KOPT-K1 (cell line): Measurements from ENCODE around the gene HIP1.
"Not testable (repeated sequence)": the region's sequence is repeated elsewhere in the genome, so short reads cannot be mapped to it uniquely, and the experiment has no call there.

Experiments used
- H3K27ac ChIP-seq: fragments of 200-600 bp; sonication (generic); 2 replicates; pipeline ENCODE4 v1.5.1; 2016; ENCODE audit warnings: antibody characterized with exemption, mild to moderate bottlenecking, low read depth, low read length; ENCODE audit not compliant: poor library complexity, severe bottlenecking
- H3K36me3 ChIP-seq: fragments of 200-600 bp; sonication (generic); 2 replicates; pipeline ENCODE4 v1.5.1; 2017; ENCODE audit warnings: antibody characterized with exemption, mild to moderate bottlenecking, low read length, moderate library complexity; ENCODE audit not compliant: insufficient read depth
- H3K9me3 ChIP-seq: fragments of 200-600 bp; sonication (generic); 2 replicates; pipeline ENCODE4 v1.5.1; 2017; ENCODE audit warnings: antibody characterized with exemption, low read length, mild to moderate bottlenecking; ENCODE audit not compliant: insufficient read depth, poor library complexity, severe bottlenecking

The HIP1 gene

DNA sequence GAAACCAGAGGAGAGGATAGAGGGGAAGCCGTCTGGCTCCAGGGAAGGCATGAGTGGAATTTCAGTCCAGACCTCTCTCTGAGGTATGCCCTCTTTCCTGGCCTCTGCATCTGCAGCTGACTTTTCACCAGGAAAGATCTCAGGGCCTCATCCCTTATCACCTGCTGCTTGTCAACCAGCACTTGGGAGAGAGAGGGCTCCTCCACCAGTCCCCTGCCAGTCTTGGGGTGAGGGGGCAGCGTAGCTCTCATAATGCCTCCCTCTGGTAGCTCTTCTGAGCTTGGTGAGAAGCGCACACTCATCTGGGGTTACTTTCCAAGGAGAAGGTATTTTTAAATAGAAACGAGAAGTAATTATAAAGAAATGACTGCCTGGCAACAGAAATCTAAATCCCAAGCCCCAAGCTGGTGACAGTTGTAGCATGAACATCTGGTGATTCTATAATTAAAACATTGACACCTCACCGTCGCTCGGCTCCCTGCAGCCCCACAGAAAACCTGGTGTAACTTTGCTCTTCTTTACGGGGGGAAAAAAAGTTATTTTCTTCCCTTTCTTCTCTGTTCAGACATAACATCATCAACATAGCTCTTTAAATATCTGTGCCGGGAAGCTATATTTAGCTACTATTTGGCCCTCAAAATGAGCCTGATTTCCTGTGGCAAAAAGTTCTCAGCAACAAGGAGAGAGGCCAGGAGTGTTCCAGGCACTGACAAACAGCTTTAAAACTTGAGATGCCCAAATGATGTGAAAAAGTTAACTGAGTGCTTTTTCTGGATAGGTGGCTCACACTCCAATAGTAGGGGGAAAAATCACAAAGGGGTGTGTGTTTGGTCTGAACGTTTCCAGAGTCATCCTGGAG lies 26.9 kb downstream of the HIP1 start:
- Histone ChIP-seq H3K9me3 (peaks cover 32% of the 10 kb centered on the region), H3K27ac (no peak overlapping the region), H3K36me3 (no peaks in the 10 kb centered on the region)

GRCh38 chr7:75711076-75711475 lies 27.7 kb downstream of the HIP1 start:
- H3K9me3 ChIP-seq, result peaks cover 32% of the 10 kb centered on the region
- H3K36me3 ChIP-seq, result no peaks in the 10 kb centered on the region
- H3K27ac ChIP-seq, result no peak overlapping the region

DNA sequence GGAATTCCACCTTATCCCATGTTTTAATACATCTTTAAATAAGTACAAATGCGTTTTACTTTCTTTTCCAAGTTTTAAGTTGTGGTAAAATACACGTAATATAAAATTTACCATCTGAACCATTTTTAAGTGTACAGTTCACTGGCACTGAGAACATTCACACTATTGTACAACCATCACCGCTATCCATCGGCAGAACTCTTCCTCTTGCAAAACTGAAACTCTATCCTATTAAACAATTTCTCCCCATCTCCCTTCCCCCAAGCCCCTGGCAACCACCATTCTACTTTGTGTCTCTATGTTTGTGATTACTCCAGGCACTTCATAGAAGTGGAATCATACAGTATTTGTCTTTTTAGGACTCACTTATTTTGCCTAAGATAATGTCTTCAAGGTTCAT lies 33.8 kb downstream of the HIP1 start:
- no peaks in the 10 kb centered on the region for H3K36me3 ChIP-seq
- H3K27ac ChIP-seq, result no peak overlapping the region
- peaks cover 20% of the 10 kb centered on the region for H3K9me3 ChIP-seq

DNA sequence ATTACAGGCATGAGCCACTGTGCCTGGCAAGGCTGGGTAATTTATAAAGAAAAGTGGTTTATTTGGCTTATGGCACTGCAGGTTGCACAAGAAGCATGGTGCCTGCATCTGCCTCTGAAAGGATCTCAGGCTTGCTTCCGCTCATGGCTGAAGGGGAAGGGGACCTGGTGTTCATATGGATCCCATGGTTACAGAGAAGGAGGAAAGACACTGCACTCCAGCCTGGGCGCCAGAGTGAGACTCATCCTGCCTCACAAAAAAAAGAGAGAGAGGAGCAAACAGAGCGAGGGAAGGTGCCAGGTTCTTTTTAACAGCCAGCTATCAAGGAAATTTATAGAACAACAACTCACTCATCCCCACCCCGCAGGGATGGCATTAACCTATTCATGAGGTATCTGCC lies 36.2 kb downstream of the HIP1 start:
- Histone ChIP-seq H3K9me3 (no peaks in the 10 kb centered on the region), H3K36me3 (no peaks in the 10 kb centered on the region), H3K27ac (no peak overlapping the region)

DNA sequence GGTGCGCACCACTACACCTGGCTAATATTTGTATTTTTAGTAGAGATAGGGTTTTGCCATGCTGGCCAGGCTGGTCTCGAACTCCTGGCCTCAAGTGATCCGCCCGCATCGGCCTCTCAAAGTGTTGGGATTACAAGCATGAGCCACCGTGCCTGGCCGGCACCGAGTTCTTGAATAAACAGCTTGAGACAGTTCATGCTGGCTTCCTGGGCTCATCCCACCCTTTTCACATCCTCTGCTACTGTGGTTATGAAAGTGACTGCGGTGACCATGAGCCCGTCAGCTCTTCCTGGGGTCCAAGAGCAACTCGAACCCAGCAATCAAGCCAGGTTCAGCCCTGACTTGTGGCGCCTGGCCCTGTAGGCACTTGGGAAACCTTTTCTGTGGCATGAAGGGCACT lies 38.7 kb downstream of the HIP1 start:
- Histone ChIP-seq H3K27ac (no peak overlapping the region), H3K36me3 (no peaks in the 10 kb centered on the region), H3K9me3 (no peaks in the 10 kb centered on the region)

DNA sequence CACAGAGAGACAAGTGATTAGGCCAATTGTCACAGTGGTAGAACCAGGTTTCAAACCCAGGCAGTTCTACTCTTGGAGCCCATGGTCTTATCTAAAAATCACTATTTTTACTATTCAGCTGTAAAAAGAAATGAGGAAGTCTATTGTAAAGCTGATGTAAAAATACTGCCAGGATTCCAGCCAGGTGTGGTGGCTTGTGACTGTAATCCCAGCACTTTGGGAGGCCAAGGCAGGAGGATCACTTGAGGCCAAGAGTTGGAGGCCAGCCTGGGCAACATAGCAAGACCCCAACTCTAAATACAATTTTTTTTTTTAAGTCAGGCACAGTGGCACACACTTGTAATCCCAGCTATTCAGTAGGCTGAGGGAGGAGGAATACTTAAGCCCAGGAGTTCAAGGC lies 40.4 kb downstream of the HIP1 start:
- H3K36me3 ChIP-seq, result no peaks in the 10 kb centered on the region

GRCh38 chr7:75696263-75697037 lies 42.3 kb downstream of the HIP1 start:
- no peak overlapping the region for H3K27ac ChIP-seq
- no peaks in the 10 kb centered on the region for H3K36me3 ChIP-seq
- H3K9me3 ChIP-seq, result no peaks in the 10 kb centered on the region

More for the DNA sequence above, 40.4 kb downstream of the HIP1 start:
- Histone ChIP-seq H3K9me3 (no peaks in the 10 kb centered on the region), H3K27ac (no peak overlapping the region)

DNA sequence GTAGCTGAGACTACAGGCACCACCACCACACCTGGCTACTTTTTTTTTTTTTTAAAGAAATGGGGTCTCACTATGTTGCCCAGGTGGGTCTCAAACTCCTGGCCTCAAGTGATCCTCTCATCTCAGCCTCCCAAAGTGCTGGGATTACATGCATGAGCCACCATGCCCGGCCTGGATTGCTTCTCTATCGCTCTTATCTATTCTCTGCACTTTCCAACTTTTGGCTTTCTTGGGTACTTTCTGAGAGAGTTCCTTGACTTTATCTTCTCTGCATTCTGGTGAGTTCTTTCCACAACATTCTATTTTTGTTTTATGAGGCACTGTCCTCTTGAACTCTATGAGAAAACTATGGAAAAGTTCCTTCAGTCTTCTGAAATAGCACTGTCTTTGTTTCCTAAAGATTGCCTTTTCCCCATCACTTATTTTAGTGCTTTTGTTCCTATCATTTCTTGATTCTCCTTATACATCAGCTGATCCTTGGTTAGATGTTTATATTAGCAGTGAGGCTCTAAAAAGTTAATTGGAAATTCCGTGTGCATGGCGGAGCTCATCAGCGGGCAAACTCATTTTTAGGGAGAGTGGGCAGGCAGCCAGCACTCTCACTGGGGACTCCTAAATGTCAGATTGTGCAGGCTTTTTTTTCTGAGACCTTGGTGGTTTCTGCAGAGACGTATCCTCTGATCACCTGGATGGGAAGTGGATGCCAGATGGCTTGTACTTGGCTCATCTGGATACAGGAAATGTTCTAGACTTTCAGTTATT lies 43.9 kb downstream of the HIP1 start:
- H3K36me3 ChIP-seq, result no peaks in the 10 kb centered on the region
- no peaks in the 10 kb centered on the region for H3K9me3 ChIP-seq
- H3K27ac ChIP-seq, result no peak overlapping the region

GRCh38 chr7:75693668-75694067 lies 45.1 kb downstream of the HIP1 start:
- H3K9me3 ChIP-seq, H3K36me3 ChIP-seq, H3K27ac ChIP-seq: not testable (repeated sequence)

- Histone ChIP-seq H3K36me3 (no peaks in the 10 kb centered on the region), H3K9me3 (no peaks in the 10 kb centered on the region), H3K27ac (no peak overlapping the region)
Observed at GRCh38 chr7:75691793-75692543, 46.8 kb downstream of the HIP1 start.

DNA sequence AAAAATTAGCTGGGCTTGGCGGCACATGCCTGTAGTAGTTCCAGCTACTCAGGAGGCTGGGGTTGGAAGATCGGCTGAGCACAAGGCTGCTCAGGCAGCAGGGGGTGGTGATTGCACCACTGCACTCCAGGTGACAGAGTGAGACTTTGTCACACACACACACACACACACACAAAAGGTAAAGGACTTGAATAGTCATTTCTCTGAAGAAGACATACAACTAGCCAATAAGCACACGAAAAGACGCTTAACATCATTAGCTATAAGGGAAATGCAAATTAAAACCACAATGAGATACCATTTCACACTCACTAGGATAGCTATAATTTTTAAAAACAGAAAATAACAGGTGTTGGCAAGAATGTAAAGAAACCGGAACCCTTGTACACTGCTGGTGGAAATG lies 48.6 kb downstream of the HIP1 start:
- Histone ChIP-seq H3K27ac (no peak overlapping the region), H3K36me3 (no peaks in the 10 kb centered on the region), H3K9me3 (no peaks in the 10 kb centered on the region)

GRCh38 chr7:75689246-75690099 lies 49.3 kb downstream of the HIP1 start:
- Histone ChIP-seq H3K36me3 (no peaks in the 10 kb centered on the region), H3K27ac (no peak overlapping the region), H3K9me3 (no peaks in the 10 kb centered on the region)

DNA sequence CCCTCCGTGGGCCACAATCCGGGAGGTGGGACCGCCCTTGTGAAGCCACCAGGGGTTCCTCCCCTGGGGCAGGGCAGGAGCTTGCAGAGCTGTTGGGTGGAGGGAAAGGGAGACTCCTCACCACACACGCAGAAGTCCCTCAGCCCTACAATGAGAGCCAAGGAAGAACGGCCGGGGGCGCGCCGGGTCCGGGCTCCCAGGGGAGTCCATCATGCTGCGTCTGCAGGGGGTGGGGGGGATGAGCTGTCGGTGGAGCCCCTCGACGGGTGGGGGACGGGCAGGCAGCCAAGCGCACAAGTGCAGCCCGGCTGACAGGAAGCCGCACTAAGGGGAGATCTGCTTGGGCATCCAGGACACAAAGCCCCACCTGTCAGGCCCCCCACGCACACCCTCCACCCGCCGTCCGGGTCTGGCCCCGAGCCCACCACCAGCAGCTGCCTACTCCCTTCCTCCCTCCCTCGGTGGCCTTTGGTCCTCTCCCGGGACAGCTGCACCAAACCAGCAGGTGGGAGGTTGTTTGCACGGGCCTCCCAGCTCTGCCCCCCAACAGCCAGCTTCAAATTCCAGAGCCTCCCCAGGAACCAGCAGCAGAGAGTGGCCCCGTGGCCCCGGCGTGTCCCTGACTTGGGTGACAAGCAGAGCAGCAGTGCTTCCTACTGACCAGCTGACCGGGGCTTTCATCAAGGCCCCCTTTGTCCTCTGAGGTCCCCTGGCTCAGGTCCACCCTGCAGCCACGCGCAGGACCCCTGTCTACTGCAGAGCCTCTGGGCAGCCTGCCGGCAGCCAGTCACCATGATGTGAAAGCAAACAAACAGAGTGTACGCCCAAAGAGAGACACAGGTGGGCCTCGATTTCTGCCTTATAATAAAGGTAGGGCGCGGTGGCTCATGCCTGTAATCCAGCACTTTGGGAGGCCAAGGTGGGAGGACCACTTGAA lies 50.3 kb downstream of the HIP1 start:
- no peaks in the 10 kb centered on the region for H3K9me3 ChIP-seq
- no peaks in the 10 kb centered on the region for H3K36me3 ChIP-seq
- H3K27ac ChIP-seq, result no peak overlapping the region
